Activated CD4-positive, CD25-positive, alpha-beta regulatory T cell treated with anti-CD3 and anti-CD28 coated beads, Interleukin-2, amount 50 U/mL, for 24 hours (primary cell): ENCODE data around the gene KRT33B.
A peak's percentile ranks its signal among the peaks of the same experiment; 100 is the strongest.

ENCODE experiments used
- ATAC-seq, 2 donors: fragments of 150-1000 bp; cut with Tn5 transposase; one replicate each; pipeline ENCODE4 v1.10.0; 2021; ENCODE audit warnings: mild to moderate bottlenecking in 1 of 2, moderate library complexity in 1 of 2

The KRT33B gene

DNA sequence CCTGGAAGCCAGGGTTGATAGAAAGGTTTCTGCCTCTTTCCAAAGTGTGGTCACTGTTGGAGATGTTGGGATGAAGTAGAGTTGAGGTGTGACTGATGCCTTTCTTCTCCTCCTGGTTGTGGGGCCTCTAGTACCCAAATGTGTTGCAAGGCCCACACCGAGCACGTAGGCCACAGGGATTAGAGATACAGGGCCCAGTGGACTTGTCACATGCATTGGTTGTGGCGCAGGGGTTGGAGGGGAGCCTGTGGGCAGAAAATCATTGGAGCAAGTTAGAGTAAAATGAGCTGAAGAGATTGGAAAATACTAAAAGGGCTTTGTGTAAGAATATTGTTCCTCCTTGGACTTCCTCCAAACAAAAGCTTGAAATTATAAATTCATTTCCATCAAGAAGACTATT lies 23.6 kb downstream of the KRT33B start:
- no peak for ATAC-seq

- no peak for ATAC-seq
Observed at GRCh38 chr17:41343029-41343428, 26.6 kb downstream of the KRT33B start.

DNA sequence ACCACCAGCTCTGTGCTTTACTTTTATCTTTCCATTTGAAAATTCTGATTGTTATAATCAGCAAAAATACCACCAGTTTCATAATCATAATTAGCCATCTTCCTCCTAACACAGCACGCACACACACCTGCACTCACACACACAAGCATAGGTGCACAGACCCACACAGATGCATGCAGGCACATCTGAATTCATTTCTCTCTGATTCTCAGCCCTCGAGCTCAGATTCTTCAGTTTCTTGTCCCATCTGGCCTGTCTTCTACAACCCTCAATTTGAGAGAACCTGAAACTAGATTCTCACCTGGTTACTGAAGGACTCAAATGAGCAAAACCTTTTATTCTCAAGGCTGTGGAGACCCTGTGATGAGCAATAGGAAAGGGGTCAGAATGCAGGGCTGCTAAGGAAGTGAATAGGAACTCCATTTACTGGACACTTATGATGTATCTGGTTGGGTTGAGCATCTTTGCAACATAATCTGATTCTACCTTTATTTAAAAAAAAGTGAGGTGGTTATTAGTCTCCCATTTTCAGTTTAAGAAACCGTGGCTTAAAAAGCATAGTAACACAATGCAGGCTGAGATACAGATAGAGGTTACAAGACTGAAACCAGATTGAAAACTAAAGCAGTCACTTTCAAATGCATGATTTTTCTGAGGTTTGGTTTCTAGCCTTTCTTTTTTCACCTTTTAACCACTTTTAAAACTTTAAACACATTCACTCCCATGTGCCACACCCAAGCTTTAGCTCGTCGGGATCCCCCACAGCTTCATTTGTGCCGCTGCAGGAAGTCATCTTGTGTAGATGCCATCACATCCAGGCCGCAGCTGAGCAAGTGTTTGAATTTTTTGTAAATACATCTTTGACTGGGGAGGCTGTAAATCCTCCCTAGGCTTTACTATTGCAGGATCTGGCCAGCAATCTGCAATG lies 28.4 kb downstream of the KRT33B start:
- peak; percentile 52 to 58 for ATAC-seq

GRCh38 chr17:41340494-41340893 lies 29.1 kb downstream of the KRT33B start:
- ATAC-seq: peak in 1 of 2 donors; percentile 5

GRCh38 chr17:41339571-41340172 lies 29.9 kb downstream of the KRT33B start:
- ATAC-seq: no peak

DNA sequence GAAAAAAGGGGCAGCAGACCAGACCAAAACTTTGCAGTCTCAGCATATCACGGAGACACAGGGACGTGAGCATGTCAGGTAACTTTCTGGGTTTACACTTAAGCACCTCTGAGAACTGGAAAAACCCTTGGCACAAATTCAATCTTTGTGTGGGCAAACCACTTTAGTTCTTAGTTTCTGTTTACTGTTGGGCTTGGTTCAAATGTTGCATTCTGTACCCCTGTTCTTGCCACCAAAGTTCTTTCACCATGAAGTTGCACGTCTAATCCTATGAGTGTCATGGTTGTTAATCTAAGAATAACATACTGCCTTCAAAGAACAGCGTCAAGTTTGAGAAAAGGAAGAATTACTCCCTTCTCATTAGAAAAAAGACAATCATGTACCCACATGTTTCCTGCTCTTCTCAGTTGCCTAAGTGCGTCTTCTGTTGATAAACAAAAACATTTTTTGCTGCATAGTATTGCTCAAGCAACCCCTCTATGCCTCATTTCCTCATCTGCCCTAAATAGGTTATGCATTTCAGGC lies 30.6 kb downstream of the KRT33B start:
- ATAC-seq: peak; percentile 43 to 52

- ATAC-seq: no peak
Observed at GRCh38 chr17:41335747-41336146, 33.9 kb downstream of the KRT33B start.

DNA sequence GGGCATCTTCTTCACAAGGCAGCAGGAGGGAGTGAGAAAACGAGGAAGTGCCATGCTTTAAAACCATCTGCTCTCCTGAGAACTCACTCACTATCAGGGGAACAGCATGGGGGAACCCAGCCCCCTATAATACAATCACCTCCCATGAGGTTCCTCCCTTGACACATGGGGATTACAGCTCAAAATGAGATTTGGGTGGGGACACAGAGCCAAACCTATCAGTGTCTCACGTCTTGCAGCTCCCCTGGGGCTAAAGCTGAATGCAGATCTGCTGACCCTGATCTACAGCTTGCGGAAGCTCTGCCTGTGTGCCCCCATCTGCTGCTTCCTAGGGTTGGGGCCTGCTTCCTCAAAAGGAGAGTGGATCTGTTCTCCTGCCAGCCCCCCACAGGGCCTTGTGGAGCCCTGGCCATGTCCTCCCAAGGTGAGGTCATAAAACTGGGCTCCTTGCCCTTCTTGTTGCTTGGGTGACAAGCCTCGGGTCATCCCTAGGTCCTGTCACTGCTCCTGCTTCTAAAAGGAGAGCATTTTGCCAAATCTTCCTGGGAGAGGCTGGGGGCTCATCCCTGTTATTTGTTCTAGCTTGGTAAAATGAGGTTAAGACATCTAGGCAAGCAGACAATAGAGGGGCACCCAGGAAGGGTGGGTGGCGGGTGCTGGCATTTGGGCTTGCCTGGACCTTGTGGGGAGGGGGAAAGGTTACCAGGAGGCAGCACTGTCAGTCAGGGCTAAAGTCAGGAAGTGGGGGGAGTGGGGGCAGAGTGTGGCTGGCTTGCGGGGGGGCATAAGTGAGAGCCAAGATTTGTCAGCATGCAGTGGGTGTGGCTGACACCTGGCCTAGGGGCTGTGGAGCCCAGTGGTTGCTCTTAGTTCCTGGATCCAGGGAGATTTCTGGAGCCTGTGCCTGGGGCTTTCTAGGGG lies 35.0 kb downstream of the KRT33B start:
- no peak for ATAC-seq

GRCh38 chr17:41333836-41334235 lies 35.8 kb downstream of the KRT33B start:
- ATAC-seq: no peak

DNA sequence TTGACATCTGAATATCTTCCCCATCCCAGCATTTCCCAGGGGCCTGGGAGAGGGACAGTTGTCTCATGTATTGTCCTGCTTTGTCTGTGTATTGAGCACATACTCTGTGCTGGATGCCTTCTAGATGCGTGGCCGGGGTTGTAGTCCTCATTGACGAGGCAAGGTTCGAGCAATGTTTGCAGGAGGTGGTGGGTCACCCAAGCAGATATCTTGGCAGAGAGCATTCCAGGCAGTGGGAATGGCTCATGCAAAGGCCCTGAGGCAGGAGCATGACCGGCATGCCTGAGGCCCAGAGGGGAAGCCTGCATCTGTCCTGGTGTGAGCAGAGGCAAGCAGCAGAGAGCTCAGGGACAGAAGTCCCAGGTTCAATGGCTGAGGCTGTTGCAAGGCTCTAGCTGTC lies 36.5 kb downstream of the KRT33B start:
- no peak for ATAC-seq

DNA sequence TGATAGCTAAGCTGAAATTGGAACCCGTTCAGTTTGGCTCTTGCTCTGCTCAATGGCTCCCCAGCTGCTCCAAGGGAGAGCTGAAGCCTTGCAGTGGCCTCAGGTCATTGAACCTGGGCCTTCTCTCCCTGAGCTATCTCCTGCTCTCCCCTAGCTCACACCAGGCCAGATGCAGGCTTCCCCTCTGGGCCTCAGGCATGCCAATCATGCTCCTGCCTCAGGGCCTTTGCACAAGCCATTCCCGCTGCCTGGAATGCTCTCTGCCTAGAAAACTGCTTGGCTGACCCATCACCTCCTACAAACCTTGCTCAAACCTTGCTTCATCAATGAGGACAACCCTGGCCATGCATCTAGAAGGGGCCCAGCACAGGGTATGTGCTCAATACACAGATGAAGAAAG lies 37.4 kb downstream of the KRT33B start:
- no peak for ATAC-seq

DNA sequence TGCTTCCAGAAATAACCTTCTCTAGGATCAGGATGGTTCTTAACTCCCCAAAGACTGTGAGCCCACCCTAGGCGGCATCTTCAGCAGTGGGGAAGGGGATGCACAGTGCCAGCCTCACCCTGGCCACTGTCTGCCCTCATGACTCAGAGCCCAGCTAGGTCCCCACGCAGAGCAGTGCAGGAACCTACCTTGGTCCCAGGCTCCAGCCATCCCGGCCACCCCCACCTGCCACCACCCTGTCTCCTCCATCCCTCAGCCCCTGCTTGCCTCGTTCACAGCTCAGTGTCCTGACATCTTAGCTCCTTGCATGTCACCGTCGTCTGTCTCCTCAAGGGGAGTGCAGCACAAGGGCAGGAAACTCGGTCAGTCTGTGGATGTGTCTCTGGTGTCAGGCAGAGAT lies 38.0 kb downstream of the KRT33B start:
- ATAC-seq: no peak

DNA sequence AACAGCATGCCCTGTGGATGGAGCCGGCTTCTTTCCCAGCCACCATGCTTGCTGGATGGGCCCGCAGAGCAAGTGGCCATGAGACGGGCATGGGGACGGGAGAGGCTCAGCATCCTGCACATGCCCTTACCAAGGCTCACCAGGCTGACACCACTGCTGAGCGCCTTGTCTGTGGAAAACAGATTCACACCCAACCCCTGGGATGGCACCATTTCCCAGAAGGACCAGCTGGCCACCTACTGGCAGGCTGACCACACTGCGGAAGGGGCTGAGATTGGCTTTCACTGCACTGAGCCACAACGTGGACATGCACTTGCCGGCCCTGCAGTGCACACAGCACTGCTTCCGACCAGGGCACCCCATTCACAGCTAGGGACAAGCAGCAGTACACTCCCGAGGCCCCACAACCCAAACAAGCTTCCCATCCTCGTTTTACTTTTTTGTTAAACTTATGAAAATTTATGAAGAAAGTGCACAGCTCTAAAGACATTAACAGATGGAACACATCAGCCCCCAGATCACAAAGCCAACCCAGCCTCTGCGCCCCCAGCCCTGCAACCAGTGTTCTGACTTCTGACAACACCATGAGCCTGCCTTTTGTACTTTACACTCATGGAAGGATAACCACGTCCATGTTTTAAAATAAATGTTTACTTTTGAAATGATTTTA lies 40.2 kb downstream of the KRT33B start:
- ATAC-seq: no peak

DNA sequence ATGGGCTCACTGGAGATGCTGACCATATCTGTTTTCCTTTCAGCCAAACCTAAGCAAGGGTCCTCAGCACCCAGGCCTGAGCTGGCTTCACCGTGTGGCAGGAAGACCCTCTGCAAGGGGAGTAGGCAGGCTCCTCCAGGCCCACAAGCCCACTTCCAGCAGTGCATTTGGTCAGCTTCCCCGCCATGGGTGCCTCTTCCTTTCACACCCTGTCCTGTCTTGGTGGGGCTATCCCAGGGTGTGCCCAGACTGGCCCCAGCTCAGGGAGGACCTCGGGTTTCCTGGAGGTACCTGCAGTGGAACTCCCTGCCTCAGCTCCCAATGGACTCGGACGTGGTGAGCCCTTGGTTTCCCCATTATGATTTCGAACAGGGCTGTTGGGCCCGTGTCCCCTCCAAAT lies 41.4 kb downstream of the KRT33B start:
- no peak for ATAC-seq

GRCh38 chr17:41327411-41328120 lies 42.0 kb downstream of the KRT33B start:
- ATAC-seq: no peak

DNA sequence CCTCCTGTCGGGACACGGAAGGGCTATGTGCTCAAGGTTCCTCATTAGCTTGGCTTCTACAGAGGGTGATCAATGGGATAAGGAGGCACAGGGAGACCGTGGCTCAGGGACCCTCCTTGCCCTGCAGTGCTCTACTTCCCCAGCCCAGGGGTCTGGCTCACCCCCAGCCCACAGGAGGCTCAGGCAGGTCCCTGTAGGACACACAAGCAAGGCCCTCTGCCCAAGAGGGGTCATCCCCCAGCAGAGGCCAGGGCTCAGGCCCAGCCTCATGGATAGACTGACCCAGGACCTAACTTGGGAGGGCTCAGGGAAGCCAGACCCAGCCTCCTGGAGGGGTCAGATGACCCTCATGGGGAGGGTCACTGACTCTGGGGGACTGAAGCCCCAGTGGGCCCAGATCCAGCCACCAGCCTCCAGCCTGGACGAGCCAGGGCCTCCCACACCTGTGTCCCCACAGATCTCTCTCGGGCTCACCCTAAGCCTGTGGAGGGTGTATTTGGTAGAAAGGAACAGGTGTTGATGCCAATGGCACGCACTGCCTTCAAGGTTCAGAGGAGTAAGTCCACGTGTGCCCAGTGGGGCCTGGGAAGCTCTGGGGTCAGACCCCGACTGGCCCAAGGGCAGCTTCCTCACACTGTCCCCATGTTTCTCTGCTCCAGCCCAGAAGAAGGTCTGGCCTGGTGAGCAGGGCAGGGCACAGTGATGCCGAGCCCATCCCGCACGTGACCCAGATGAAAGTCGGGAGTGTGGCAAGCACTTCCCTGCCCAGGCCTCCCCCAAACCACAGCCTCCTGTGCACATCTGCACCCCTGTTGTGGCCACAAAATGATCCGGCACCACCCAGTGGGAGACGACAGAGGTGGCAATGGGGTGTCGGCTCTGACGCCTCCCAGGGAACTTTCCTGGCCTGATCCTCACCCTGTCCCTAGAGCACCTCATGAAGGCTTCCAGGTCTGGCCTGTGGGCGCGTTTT lies 43.2 kb downstream of the KRT33B start:
- ATAC-seq: no peak

GRCh38 chr17:41325611-41326010 lies 44.0 kb downstream of the KRT33B start:
- no peak for ATAC-seq

- ATAC-seq: no peak
Observed at GRCh38 chr17:41325126-41325525, 44.5 kb downstream of the KRT33B start.

GRCh38 chr17:41324180-41325075 lies 45.2 kb downstream of the KRT33B start:
- no peak for ATAC-seq
